H1 (cell line): Measurements from ENCODE around the gene NCOA1.

Experiments
- CHD2 ChIP-seq: IDR thresholded peaks from 2 replicates; pipeline ENCODE4 v1.6.1; 2012; ENCODE audit warnings: low read length, improper control_type of control experiment
- CTCF ChIP-seq, 3 experiments: IDR thresholded peaks; 1 replicate in 2 of 3; 2 replicates in 1 of 3; pipeline versions ENCODE4 v1.5.1 to v1.6.1; 2011; ENCODE audit warnings: low read length in 3 of 3, mild to moderate bottlenecking in 3 of 3, inconsistent platforms in 2 of 3, low read depth in 1 of 3, moderate library complexity in 1 of 3; ENCODE audit not compliant: insufficient read depth in 1 of 3; ENCODE audit errors: control extremely low read depth in 1 of 3
- EP300 ChIP-seq, 2 experiments: IDR thresholded peaks; 1 replicate in 1 of 2; 2 replicates in 1 of 2; pipeline ENCODE4 v1.6.1; 2011 to 2012; ENCODE audit warnings: low read depth in 2 of 2, low read length in 2 of 2, mild to moderate bottlenecking in 2 of 2, borderline replicate concordance in 1 of 2, inconsistent platforms in 1 of 2, moderate library complexity in 1 of 2
- HDAC2 ChIP-seq, 2 experiments: fragments of 300-600 bp in 1 of 2; sonication (generic) in 1 of 2; IDR thresholded peaks; 2 replicates each; pipeline ENCODE4 v1.6.1; 2011 to 2012; ENCODE audit warnings: low read depth in 2 of 2, low read length in 2 of 2, mild to moderate bottlenecking in 2 of 2, moderate library complexity in 2 of 2, borderline replicate concordance in 1 of 2, inconsistent platforms in 1 of 2
- TF ChIP-seq, protein P1 (sequence below): fragments of 300-600 bp; sonication (generic); IDR thresholded peaks from 2 replicates; pipeline ENCODE4 v1.7.1; 2012; ENCODE audit warnings: low read length, moderate library complexity, mild to moderate bottlenecking, inconsistent platforms; ENCODE audit not compliant: insufficient replicate concordance

GRCh38 chr2:24576617-24577016 is 85.6 kb downstream of the NCOA1 start:
- TF ChIP-seq EP300 (IDR thresholded peaks at IDR 0.05; ENCODE audit: borderline replicate concordance in 1 of 2, low read depth in 2 of 2, low read length in 2 of 2) (no peak), CTCF (IDR thresholded peaks at IDR 0.05; ENCODE audit: control extremely low read depth in 1 of 3, insufficient read depth in 1 of 3, low read depth in 1 of 3, low read length in 3 of 3) (no peak), CHD2 (no peak), HDAC2 (IDR thresholded peaks at IDR 0.05; ENCODE audit: borderline replicate concordance in 1 of 2, low read depth in 2 of 2, low read length in 2 of 2) (no peak)
- TF ChIP-seq, protein P1, sequence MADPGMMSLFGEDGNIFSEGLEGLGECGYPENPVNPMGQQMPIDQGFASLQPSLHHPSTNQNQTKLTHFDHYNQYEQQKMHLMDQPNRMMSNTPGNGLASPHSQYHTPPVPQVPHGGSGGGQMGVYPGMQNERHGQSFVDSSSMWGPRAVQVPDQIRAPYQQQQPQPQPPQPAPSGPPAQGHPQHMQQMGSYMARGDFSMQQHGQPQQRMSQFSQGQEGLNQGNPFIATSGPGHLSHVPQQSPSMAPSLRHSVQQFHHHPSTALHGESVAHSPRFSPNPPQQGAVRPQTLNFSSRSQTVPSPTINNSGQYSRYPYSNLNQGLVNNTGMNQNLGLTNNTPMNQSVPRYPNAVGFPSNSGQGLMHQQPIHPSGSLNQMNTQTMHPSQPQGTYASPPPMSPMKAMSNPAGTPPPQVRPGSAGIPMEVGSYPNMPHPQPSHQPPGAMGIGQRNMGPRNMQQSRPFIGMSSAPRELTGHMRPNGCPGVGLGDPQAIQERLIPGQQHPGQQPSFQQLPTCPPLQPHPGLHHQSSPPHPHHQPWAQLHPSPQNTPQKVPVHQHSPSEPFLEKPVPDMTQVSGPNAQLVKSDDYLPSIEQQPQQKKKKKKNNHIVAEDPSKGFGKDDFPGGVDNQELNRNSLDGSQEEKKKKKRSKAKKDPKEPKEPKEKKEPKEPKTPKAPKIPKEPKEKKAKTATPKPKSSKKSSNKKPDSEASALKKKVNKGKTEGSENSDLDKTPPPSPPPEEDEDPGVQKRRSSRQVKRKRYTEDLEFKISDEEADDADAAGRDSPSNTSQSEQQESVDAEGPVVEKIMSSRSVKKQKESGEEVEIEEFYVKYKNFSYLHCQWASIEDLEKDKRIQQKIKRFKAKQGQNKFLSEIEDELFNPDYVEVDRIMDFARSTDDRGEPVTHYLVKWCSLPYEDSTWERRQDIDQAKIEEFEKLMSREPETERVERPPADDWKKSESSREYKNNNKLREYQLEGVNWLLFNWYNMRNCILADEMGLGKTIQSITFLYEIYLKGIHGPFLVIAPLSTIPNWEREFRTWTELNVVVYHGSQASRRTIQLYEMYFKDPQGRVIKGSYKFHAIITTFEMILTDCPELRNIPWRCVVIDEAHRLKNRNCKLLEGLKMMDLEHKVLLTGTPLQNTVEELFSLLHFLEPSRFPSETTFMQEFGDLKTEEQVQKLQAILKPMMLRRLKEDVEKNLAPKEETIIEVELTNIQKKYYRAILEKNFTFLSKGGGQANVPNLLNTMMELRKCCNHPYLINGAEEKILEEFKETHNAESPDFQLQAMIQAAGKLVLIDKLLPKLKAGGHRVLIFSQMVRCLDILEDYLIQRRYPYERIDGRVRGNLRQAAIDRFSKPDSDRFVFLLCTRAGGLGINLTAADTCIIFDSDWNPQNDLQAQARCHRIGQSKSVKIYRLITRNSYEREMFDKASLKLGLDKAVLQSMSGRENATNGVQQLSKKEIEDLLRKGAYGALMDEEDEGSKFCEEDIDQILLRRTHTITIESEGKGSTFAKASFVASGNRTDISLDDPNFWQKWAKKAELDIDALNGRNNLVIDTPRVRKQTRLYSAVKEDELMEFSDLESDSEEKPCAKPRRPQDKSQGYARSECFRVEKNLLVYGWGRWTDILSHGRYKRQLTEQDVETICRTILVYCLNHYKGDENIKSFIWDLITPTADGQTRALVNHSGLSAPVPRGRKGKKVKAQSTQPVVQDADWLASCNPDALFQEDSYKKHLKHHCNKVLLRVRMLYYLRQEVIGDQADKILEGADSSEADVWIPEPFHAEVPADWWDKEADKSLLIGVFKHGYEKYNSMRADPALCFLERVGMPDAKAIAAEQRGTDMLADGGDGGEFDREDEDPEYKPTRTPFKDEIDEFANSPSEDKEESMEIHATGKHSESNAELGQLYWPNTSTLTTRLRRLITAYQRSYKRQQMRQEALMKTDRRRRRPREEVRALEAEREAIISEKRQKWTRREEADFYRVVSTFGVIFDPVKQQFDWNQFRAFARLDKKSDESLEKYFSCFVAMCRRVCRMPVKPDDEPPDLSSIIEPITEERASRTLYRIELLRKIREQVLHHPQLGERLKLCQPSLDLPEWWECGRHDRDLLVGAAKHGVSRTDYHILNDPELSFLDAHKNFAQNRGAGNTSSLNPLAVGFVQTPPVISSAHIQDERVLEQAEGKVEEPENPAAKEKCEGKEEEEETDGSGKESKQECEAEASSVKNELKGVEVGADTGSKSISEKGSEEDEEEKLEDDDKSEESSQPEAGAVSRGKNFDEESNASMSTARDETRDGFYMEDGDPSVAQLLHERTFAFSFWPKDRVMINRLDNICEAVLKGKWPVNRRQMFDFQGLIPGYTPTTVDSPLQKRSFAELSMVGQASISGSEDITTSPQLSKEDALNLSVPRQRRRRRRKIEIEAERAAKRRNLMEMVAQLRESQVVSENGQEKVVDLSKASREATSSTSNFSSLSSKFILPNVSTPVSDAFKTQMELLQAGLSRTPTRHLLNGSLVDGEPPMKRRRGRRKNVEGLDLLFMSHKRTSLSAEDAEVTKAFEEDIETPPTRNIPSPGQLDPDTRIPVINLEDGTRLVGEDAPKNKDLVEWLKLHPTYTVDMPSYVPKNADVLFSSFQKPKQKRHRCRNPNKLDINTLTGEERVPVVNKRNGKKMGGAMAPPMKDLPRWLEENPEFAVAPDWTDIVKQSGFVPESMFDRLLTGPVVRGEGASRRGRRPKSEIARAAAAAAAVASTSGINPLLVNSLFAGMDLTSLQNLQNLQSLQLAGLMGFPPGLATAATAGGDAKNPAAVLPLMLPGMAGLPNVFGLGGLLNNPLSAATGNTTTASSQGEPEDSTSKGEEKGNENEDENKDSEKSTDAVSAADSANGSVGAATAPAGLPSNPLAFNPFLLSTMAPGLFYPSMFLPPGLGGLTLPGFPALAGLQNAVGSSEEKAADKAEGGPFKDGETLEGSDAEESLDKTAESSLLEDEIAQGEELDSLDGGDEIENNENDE = no peak
